SK-N-MC (cell line): Measurements from ENCODE around the gene EDARADD.

Experiments used
- EZH2 ChIP-seq: fragments of 200-600 bp; sonication (generic); IDR thresholded peaks from one replicate; pipeline ENCODE4 v1.6.1; 2017; ENCODE audit warnings: antibody characterized with exemption
- FOXP2 ChIP-seq: optimal IDR thresholded peaks from 2 replicates; pipeline ENCODE3; 2011; ENCODE audit warnings: mild to moderate bottlenecking, moderate library complexity; ENCODE audit not compliant: insufficient read depth; ENCODE audit errors: extremely low read length, control extremely low read depth
- POLR2AphosphoS5 ChIP-seq: IDR thresholded peaks from 2 replicates; pipeline ENCODE4 v1.6.1; 2012; ENCODE audit warnings: mild to moderate bottlenecking, low read depth, low read length, borderline replicate concordance

GRCh38 chr1:236465959-236466303 lies 71.8 kb downstream of the EDARADD start:
- TF ChIP-seq POLR2AphosphoS5 (no peak), FOXP2 (no peak), EZH2 (no peak)
